Neural progenitor cell (in vitro differentiated cells): ENCODE data around the gene UNC5A. TPM values are rescaled to one million over a fixed set of nuclear protein-coding genes. Genes with fewer than 3 reads are reported as not detected.

Source experiments
- DNase-seq: peaks from one replicate; pipeline ENCODE4 v3.0.0-alpha.2; 2016; ENCODE audit warnings: low spot score
- H2AFZ ChIP-seq: fragments of 200-600 bp; sonication (generic); replicated peaks from 2 replicates; pipeline ENCODE4 v1.6.1; 2016; ENCODE audit warnings: antibody characterized with exemption
- H3F3A ChIP-seq: fragments of 200-600 bp; sonication (generic); 2 replicates; pipeline ENCODE4 v1.6.1; 2016; ENCODE audit warnings: antibody characterized with exemption, low read depth
- H3K27ac ChIP-seq: fragments of 200-600 bp; sonication (generic); 2 replicates; pipeline ENCODE4 v1.5.1; 2016; ENCODE audit warnings: mild to moderate bottlenecking
- H3K27me3 ChIP-seq: fragments of 200-600 bp; sonication (generic); 2 replicates; pipeline ENCODE4 v1.6.1; 2016; ENCODE audit warnings: mild to moderate bottlenecking, moderate library complexity
- H3K36me3 ChIP-seq: fragments of 200-600 bp; sonication (generic); 2 replicates; pipeline ENCODE4 v1.5.1; 2016
- H3K4me1 ChIP-seq: fragments of 200-600 bp; sonication (generic); 2 replicates; pipeline ENCODE4 v1.6.1; 2016; ENCODE audit warnings: mixed run types
- H3K4me2 ChIP-seq: fragments of 200-600 bp; sonication (generic); 2 replicates; pipeline ENCODE4 v1.6.1; 2016
- H3K4me3 ChIP-seq: fragments of 200-600 bp; sonication (generic); 2 replicates; pipeline ENCODE4 v1.5.1; 2016
- H3K79me2 ChIP-seq: fragments of 200-600 bp; sonication (generic); 2 replicates; pipeline ENCODE4 v1.6.1; 2016; ENCODE audit warnings: low read depth
- H3K9ac ChIP-seq: fragments of 200-600 bp; sonication (generic); 2 replicates; pipeline ENCODE4 v1.6.1; 2016
- H3K9me3 ChIP-seq: fragments of 200-600 bp; sonication (generic); 2 replicates; pipeline ENCODE4 v1.5.1; 2016; ENCODE audit warnings: low read depth
- H4K20me1 ChIP-seq: fragments of 200-600 bp; sonication (generic); 2 replicates; pipeline ENCODE4 v1.6.1; 2016; ENCODE audit warnings: low read depth
- H3K27ac Mint-ChIP-seq: 3 replicates; pipeline ENCODE4 v1.8.0; 2021; ENCODE audit warnings: mixed read lengths
- H3K27me3 Mint-ChIP-seq: 2 replicates; pipeline ENCODE4 v1.8.0; 2022; ENCODE audit warnings: low read depth, mild to moderate bottlenecking, inconsistent platforms, moderate library complexity, mixed read lengths; ENCODE audit not compliant: insufficient read depth
- H3K36me3 Mint-ChIP-seq: 3 replicates; pipeline ENCODE4 v1.8.0; 2021; ENCODE audit warnings: mixed read lengths
- H3K4me1 Mint-ChIP-seq: 3 replicates; pipeline ENCODE4 v1.8.0; 2021; ENCODE audit warnings: mixed read lengths
- H3K4me3 Mint-ChIP-seq: 3 replicates; pipeline ENCODE4 v1.8.0; 2021; ENCODE audit warnings: mild to moderate bottlenecking, moderate library complexity, mixed read lengths
- H3K9me3 Mint-ChIP-seq: 3 replicates; pipeline ENCODE4 v1.8.0; 2020; ENCODE audit warnings: mixed read lengths
- EZH2 ChIP-seq: fragments of 200-600 bp; sonication (generic); IDR thresholded peaks from 2 replicates; pipeline ENCODE4 v1.6.1; 2017; ENCODE audit warnings: antibody characterized with exemption, mild to moderate bottlenecking, moderate library complexity
- EZH2phosphoT487 ChIP-seq: fragments of 200-600 bp; sonication (generic); IDR thresholded peaks from 2 replicates; pipeline ENCODE4 v1.6.1; 2017; ENCODE audit warnings: antibody characterized with exemption
- total RNA-seq: library from RNA; depleted of rRNA; stranded (reverse); fragments of >200 nt; gene quantifications from 2 replicates; pipeline ENCODE4 v1.2.3, GENCODE V29; 2015; ENCODE audit warnings: low replicate concordance
- TF ChIP-seq, protein P1 (sequence below): fragments of 200-600 bp; sonication (generic); IDR thresholded peaks from 2 replicates; pipeline ENCODE4 v1.5.1; 2017; ENCODE audit warnings: antibody characterized with exemption, mild to moderate bottlenecking

UNC5A gene
- total RNA-seq, 1 donor from 2014 or later: 1.2 TPM

DNA sequence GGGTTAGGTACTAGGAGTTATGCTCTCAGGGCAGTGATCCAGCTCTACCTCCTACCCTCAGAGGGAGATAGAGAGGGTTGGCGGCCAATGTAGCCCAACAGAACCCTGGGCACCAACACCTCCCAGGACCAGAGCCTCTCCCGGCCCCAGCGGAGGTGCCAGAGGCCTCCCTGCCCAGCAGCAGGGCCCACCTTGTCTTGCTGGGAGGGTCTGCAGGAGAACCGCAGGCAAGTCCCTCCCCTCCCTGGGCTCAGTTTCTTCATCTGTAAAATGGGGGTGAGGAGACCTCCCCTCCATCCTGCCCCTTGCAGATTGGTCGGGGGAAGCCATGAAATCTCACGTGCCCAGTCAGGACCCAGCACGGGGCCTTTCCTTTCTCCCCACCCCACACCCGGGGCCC, 54.4 kb downstream of the UNC5A start:
- no peak overlapping the region for H3K4me2 ChIP-seq
- no peak overlapping the region for H3K9ac ChIP-seq
- no peak overlapping the region for H3K4me3 ChIP-seq
- peaks cover 64% of the 10 kb centered on the region for H3K4me1 ChIP-seq
- H3K9me3 ChIP-seq: no peaks in the 10 kb centered on the region
- no peaks in the 10 kb centered on the region for H3K79me2 ChIP-seq
- H3K36me3 ChIP-seq: no peaks in the 10 kb centered on the region
- no peak overlapping the region for H3K27ac ChIP-seq
- peaks cover 4% of the 10 kb centered on the region for H4K20me1 ChIP-seq
- TF ChIP-seq, protein P1, sequence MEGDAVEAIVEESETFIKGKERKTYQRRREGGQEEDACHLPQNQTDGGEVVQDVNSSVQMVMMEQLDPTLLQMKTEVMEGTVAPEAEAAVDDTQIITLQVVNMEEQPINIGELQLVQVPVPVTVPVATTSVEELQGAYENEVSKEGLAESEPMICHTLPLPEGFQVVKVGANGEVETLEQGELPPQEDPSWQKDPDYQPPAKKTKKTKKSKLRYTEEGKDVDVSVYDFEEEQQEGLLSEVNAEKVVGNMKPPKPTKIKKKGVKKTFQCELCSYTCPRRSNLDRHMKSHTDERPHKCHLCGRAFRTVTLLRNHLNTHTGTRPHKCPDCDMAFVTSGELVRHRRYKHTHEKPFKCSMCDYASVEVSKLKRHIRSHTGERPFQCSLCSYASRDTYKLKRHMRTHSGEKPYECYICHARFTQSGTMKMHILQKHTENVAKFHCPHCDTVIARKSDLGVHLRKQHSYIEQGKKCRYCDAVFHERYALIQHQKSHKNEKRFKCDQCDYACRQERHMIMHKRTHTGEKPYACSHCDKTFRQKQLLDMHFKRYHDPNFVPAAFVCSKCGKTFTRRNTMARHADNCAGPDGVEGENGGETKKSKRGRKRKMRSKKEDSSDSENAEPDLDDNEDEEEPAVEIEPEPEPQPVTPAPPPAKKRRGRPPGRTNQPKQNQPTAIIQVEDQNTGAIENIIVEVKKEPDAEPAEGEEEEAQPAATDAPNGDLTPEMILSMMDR: no peak
- no peak for TF ChIP-seq EZH2phosphoT487
- no peak for TF ChIP-seq EZH2
- no peak for DNase-seq
- H3F3A ChIP-seq: peaks cover 41% of the 10 kb centered on the region
- Mint-ChIP-seq H3K36me3 (no peaks in the 10 kb centered on the region), H3K4me3 (no peak overlapping the region), H3K27ac (no peak overlapping the region), H3K4me1 (peaks cover 41% of the 10 kb centered on the region), H3K9me3 (no peaks in the 10 kb centered on the region), H3K27me3 (peaks cover 16% of the 10 kb centered on the region)
- no peaks in the 10 kb centered on the region for H3K27me3 ChIP-seq
- no peak overlapping the region for H2AFZ ChIP-seq

- Histone ChIP-seq H3K27ac (peak overlapping the region; percentile 81), H3K36me3 (no peaks in the 10 kb centered on the region), H2AFZ (no peak overlapping the region), H3K4me2 (peak overlapping the region; percentile 83), H3K4me3 (no peak overlapping the region), H3K4me1 (peaks cover 64% of the 10 kb centered on the region), H3K9ac (no peak overlapping the region), H3K79me2 (no peaks in the 10 kb centered on the region), H3K9me3 (no peaks in the 10 kb centered on the region), H4K20me1 (peaks cover 4% of the 10 kb centered on the region), H3F3A (peaks cover 41% of the 10 kb centered on the region), H3K27me3 (no peaks in the 10 kb centered on the region)
- no peak overlapping the region for H3K4me3 Mint-ChIP-seq
- H3K9me3 Mint-ChIP-seq: no peaks in the 10 kb centered on the region
- peaks cover 45% of the 10 kb centered on the region for H3K4me1 Mint-ChIP-seq
- peaks cover 16% of the 10 kb centered on the region for H3K27me3 Mint-ChIP-seq
- peak overlapping the region; percentile 81 for H3K27ac Mint-ChIP-seq
- H3K36me3 Mint-ChIP-seq: no peaks in the 10 kb centered on the region
- TF ChIP-seq, protein P1: no peak
- TF ChIP-seq EZH2phosphoT487 (no peak), EZH2 (no peak)
- no peak for DNase-seq
Measured at GRCh38 chr5:176865964-176866363, 55.6 kb downstream of the UNC5A start.

- no peak overlapping the region for H2AFZ ChIP-seq
- Mint-ChIP-seq H3K27ac (peak overlapping the region; percentile 54), H3K36me3 (no peaks in the 10 kb centered on the region), H3K9me3 (no peaks in the 10 kb centered on the region), H3K4me1 (peaks cover 45% of the 10 kb centered on the region), H3K27me3 (peaks cover 16% of the 10 kb centered on the region), H3K4me3 (peak overlapping the region; percentile 68)
- H4K20me1 ChIP-seq: peaks cover 4% of the 10 kb centered on the region
- DNase-seq: peak; percentile 95
- peak overlapping the region; percentile 34 for H3K4me3 ChIP-seq
- no peak overlapping the region for H3K9ac ChIP-seq
- peak overlapping the region; percentile 83 for H3K4me2 ChIP-seq
- H3K9me3 ChIP-seq: no peaks in the 10 kb centered on the region
- H3K36me3 ChIP-seq: no peaks in the 10 kb centered on the region
- H3K27ac ChIP-seq: peak overlapping the region; percentile 84
- H3K4me1 ChIP-seq: peaks cover 61% of the 10 kb centered on the region
- no peak for TF ChIP-seq EZH2
- TF ChIP-seq EZH2phosphoT487: no peak
- TF ChIP-seq, protein P1: no peak
- no peaks in the 10 kb centered on the region for H3K27me3 ChIP-seq
- H3K79me2 ChIP-seq: no peaks in the 10 kb centered on the region
- H3F3A ChIP-seq: peaks cover 41% of the 10 kb centered on the region
Measured at GRCh38 chr5:176866707-176867310, 56.5 kb downstream of the UNC5A start.
